Left lobe of liver (tissue), 2 donors: ENCODE measurements around the gene NT5DC3. TPM values are rescaled to one million over a fixed set of nuclear protein-coding genes. Genes with fewer than 3 reads are reported as not detected.

ENCODE experiments used
- ATAC-seq: fragments of 200-7000 bp; cut with Tn5 transposase; one replicate; pipeline ENCODE4 v1.9.1; 2020; ENCODE audit warnings: mild to moderate bottlenecking, moderate library complexity
- DNase-seq: peaks from one replicate; pipeline ENCODE4 v3.0.0-alpha.2; 2020; ENCODE audit warnings: low spot score
- total RNA-seq: library from RNA; stranded (reverse); gene quantifications from one replicate; pipeline ENCODE4 v1.2.1, GENCODE V29; 2021
- donor health status: DM: no; HTN: no; CAD: no; lungs with moderate emphysema.
- donor health status: DM: no; HTN: yes; CAD: no.

The NT5DC3 gene
- total RNA-seq, 1 donor from 2014 or later: 9.3 TPM

- ATAC-seq: peak; percentile 15
- no peak for DNase-seq
Measured at GRCh38 chr12:103833891-103834290, 7.1 kb downstream of the NT5DC3 start.

GRCh38 chr12:103833095-103833775 lies 7.8 kb downstream of the NT5DC3 start:
- no peak for ATAC-seq
- DNase-seq: no peak

GRCh38 chr12:103832048-103832997 lies 8.7 kb downstream of the NT5DC3 start:
- peak; percentile 69 for ATAC-seq
- no peak for DNase-seq

- ATAC-seq (no peak), DNase-seq (no peak)
Measured at GRCh38 chr12:103830730-103831320, 10.2 kb downstream of the NT5DC3 start.

- ATAC-seq: no peak
- DNase-seq: no peak
Measured at GRCh38 chr12:103830025-103830725, 10.9 kb downstream of the NT5DC3 start.

DNA sequence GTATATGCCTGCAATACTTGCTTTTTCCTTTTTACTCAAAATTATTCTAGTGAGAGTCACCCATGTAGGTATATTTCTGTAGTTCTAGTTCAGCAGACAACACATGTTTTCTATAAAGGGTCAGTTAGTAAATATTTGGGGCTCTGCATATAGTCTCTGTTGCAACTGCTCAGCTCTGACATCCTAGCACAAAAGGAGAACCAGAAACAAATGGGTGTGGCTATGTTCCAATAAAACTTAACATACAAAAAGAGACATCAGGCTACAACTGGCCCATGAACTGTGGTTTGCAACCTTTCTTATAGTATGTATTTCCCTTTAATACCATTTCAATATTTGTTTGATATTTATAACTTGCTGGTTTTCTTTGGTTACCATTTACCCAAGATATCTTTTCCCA lies 11.9 kb downstream of the NT5DC3 start:
- ATAC-seq (no peak), DNase-seq (no peak)

DNA sequence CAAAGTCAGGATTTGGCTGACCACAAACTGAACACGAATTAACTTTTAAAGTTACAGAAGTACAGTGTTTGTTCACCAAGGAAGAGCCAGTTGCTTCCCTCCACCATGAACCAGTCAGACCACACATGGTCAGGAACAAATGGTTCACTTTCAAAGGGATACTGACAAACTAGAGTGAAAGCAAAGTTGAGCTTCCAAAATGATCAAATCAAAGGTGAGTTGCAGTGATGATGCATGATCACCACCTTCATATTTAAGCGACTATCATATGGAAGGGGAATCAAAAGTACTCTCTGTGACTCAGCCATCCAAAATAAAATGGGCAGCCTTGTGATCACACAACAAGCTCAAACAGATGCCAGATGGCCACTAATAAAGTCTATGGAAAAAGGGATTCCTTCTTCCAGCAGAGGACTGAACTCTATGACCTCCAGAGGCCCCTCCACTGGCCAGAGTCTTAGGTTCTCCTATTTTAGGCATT lies 13.1 kb downstream of the NT5DC3 start:
- ATAC-seq: peak; percentile 57
- DNase-seq: no peak

DNA sequence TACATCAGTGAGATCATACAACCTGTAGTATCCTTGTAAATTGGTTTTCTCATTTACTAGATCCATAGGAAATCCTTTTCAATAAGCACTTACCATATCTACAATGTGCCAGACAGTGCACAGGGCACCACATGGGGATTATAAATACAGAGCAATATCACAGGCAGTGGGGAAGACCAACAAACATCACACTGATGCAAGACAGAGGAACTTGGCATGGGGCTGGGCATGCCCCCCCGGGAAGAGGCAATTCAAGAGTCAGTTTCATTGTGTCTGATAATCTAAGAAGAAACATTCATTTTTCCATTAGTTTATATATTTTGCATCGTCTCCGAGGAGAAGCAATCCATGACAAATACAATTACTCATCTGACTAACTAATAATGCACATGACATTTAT lies 16.2 kb downstream of the NT5DC3 start:
- DNase-seq (no peak), ATAC-seq (no peak)

DNA sequence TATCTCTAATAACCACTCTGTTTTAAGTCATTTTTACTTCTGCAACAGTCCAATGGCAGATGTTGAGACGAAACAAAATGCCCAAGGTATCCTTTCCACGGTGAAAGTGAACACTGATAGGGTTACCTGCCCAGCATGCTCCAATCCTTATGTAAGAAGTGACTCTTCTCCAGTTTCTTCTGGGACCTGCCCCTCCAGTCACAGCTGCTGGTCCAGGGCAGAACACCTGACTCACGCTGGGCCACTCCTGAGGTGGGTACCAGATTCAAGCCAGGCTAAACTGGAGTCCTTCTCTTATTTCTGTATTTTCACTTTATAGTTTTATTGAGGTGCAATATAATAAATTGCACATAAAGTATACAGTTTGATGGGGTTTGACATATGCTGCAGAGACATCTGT lies 16.7 kb downstream of the NT5DC3 start:
- no peak for DNase-seq
- peak; percentile 19 for ATAC-seq

DNA sequence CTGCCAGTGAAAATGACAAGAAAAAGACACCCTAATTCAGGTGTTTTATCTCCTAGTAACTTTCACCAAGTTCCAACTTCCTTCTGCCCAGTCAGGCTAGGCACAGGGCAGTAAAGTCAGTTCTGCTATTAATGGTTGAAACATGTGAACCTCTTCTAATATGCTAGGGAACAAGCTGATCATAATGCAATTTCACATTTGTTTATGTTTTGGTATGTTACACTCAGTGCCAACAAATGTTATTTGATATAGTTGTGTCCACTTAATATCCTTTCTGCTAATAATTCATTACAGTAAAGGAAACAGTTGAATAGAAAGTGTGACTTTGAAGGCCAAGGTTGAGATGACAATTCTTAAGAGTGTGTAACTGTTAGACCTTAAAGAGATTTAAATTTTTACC lies 17.2 kb downstream of the NT5DC3 start:
- DNase-seq (no peak), ATAC-seq (no peak)

DNA sequence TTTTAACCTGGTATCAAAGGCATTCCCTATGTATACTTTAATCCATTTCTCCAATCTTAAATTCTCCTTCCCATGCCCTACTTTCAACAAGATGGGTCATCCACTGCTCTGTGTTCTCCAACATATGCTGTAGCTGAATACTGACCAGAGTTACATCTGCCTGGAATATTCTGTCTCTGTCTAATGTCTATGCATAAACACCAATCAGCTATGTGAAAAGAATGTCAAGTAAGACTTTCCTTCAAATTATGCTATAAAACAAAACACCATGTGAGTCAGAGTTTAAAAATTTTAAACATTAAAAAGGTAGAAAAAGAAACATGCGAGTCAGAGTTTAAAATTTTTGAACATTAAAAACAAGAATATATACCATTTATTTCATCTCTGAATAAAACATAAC lies 19.3 kb downstream of the NT5DC3 start:
- ATAC-seq (no peak), DNase-seq (no peak)

DNA sequence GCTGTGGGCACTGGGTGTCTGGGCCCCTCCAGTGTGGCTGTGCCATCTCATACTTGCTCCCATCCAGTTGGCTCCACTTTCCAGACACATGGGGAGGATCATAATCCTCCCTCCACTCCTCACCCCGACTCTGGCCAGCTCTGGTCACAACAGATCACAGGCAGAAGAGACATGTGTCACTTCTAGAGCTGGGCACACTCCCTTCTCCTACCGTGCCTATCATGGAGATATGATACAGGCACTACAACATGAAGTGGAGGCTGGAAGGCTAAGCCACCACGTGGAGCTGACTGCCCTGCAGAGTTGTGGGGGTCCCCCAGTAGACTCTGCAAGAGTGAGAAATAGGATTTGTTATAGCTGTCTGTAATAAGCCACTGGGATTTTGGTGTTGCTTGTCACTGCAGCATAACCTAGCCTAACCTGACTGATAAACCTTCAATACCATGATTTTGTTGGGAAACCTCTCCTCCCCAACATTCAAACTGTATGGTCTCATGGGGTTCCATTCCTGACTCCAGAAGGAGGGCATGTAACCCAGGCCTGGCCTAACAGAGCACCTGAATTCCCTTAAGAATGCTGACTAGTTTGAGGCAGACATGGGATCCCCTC lies 20.0 kb downstream of the NT5DC3 start:
- ATAC-seq: no peak

GRCh38 chr12:103820361-103820760 lies 20.7 kb downstream of the NT5DC3 start:
- DNase-seq (no peak), ATAC-seq (no peak)

More for the DNA sequence above, 20.0 kb downstream of the NT5DC3 start:
- no peak for DNase-seq

DNA sequence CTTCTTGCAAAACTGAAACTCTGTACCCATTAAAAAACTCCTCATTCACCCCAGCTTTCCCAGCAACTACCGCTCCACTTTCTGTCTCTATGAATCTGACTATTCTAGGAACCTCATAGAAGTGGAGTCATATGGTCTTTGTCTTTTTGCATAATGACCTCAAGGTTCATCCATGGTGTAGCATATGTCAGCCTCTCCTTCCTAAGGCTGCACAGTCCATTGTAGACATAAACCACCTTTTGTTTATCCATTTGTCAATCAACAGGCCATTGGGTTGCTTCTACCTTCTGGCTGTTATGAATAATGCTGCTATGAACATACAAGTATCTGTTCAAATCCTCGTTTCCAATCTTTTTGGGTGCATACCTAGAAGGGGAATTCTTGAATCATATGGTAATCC lies 21.1 kb downstream of the NT5DC3 start:
- DNase-seq (no peak), ATAC-seq (no peak)

- ATAC-seq: no peak
- DNase-seq: no peak
Measured at GRCh38 chr12:103819312-103819711, 21.7 kb downstream of the NT5DC3 start.

- DNase-seq (no peak), ATAC-seq (no peak)
Measured at GRCh38 chr12:103817791-103818190, 23.2 kb downstream of the NT5DC3 start.

GRCh38 chr12:103816663-103817062 lies 24.4 kb downstream of the NT5DC3 start:
- DNase-seq (no peak), ATAC-seq (no peak)

DNA sequence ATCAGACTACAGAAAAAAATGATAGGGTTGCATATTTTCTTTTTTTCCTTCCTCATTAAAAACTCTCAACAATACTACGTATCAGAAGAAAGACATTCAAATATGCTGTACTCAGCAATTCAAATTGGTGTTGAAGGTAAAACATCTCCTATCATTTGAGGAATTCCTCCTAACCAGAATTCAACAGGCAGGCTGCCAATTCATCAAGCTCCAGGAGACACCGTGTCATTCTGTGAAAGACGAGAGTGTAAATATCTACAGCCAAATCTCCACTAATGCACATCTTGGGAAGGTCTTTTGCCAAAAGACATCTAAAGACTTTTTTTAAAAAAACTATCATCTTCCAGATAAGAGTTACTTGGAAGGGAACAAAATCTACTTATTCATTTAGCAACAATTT lies 26.6 kb downstream of the NT5DC3 start:
- DNase-seq (no peak), ATAC-seq (no peak)

DNA sequence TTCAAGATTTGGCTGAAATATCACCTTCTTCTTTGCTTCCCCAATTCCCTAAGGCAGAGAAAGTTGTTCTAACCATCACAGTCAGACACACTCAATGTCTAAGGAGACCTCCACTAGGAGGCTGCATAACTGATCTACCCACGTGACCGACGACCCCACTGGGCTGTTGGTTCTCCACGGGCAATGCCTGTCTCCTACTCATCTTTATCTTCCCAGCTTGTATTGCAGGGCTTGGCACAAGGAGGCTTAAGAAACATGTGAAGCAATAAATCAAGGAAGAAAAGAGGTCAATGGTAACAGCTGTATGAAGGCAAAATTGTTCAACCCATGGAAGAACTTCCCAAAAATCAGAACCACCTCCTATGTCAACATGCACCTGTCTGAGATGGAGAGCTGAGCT lies 27.1 kb downstream of the NT5DC3 start:
- DNase-seq (no peak), ATAC-seq (no peak)

- ATAC-seq (no peak), DNase-seq (no peak)
Measured at GRCh38 chr12:103813426-103813825, 27.6 kb downstream of the NT5DC3 start.

DNA sequence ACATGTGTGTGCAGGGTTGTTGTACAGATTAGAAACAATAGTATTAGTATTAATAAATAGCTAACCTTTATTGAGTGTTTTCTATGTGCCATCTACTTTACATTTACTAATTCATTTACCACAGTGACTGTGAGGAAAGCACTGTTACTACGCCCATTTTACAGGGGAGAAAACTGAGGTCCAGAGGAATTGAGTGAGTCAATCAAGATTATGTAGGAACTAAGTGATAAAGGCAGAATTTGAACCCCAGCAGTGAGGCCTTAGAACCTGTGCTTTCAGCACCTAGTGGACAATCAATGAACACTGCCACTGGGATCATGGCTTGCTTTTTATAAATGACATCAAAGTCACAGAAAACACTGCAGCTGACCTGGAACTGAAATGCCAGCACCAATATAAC lies 28.2 kb downstream of the NT5DC3 start:
- DNase-seq (no peak), ATAC-seq (no peak)
